SK-N-SH treated with all-trans-retinoic acid at 6 μM for 48 hours (cell line): ENCODE data around the gene ITLN1.
A peak's percentile ranks its signal among the peaks of the same experiment; 100 is the strongest.

ENCODE experiments used
- ATAC-seq: fragments of 200-7000 bp; cut with Tn5 transposase; 3 replicates; pipeline ENCODE4 v1.9.1; 2020; ENCODE audit warnings: mild to moderate bottlenecking, moderate library complexity
- ARNTL ChIP-seq: fragments of 450-650 bp; formaldehyde crosslinking; IDR thresholded peaks from 2 replicates; pipeline ENCODE4 v1.5.0; 2020; ENCODE audit warnings: low read depth, mild to moderate bottlenecking, moderate library complexity, borderline replicate concordance
- BACH2 ChIP-seq: fragments of 250-450 bp; sonication (Bioruptor Pico); IDR thresholded peaks from 2 replicates; pipeline ENCODE4 v1.9.0; 2021; ENCODE audit warnings: mild to moderate bottlenecking, borderline replicate concordance
- CSDC2 ChIP-seq: fragments of 250-450 bp; sonication (Bioruptor Pico); IDR thresholded peaks from 2 replicates; pipeline ENCODE4 v1.5.0; 2020; ENCODE audit warnings: mild to moderate bottlenecking, moderate library complexity
- ESRRG ChIP-seq: fragments of 250-450 bp; sonication (Bioruptor Pico); IDR thresholded peaks from 2 replicates; pipeline ENCODE4 v1.6.1; 2021; ENCODE audit warnings: mild to moderate bottlenecking
- OSR1 ChIP-seq: fragments of 250-450 bp; sonication (Bioruptor Pico); IDR thresholded peaks from 2 replicates; pipeline ENCODE4 v1.8.0; 2022; ENCODE audit warnings: moderate library complexity, mild to moderate bottlenecking, inconsistent platforms
- PATZ1 ChIP-seq: fragments of 250-450 bp; sonication (Bioruptor Pico); IDR thresholded peaks from 2 replicates; pipeline ENCODE4 v1.8.0; 2020; ENCODE audit warnings: mild to moderate bottlenecking, moderate library complexity, borderline replicate concordance
- PPARA ChIP-seq: fragments of 250-450 bp; sonication (Bioruptor Pico); IDR thresholded peaks from 2 replicates; pipeline ENCODE4 v1.5.0; 2020; ENCODE audit warnings: mild to moderate bottlenecking, borderline replicate concordance
- SNAI2 ChIP-seq: fragments of 250-450 bp; sonication (Bioruptor Pico); IDR thresholded peaks from 2 replicates; pipeline ENCODE4 v1.5.0; 2020; ENCODE audit warnings: mild to moderate bottlenecking, moderate library complexity
- TCF4 ChIP-seq: fragments of 250-450 bp; sonication (Bioruptor Pico); IDR thresholded peaks from 2 replicates; pipeline ENCODE4 v1.8.0; 2021; ENCODE audit warnings: mild to moderate bottlenecking, moderate library complexity, borderline replicate concordance
- TSHZ2 ChIP-seq: fragments of 250-450 bp; sonication (Bioruptor Pico); IDR thresholded peaks from 2 replicates; pipeline ENCODE4 v1.5.0; 2020; ENCODE audit warnings: mild to moderate bottlenecking, moderate library complexity
- ZC3H10 ChIP-seq: fragments of 250-450 bp; sonication (Bioruptor Pico); IDR thresholded peaks from 2 replicates; pipeline ENCODE4 v1.5.1; 2021; ENCODE audit warnings: mild to moderate bottlenecking, moderate library complexity
- ZFP3 ChIP-seq: fragments of 250-450 bp; sonication (Bioruptor Pico); IDR thresholded peaks from 2 replicates; pipeline ENCODE4 v1.5.0; 2020; ENCODE audit warnings: mild to moderate bottlenecking, moderate library complexity
- ZFP30 ChIP-seq: fragments of 450-650 bp; formaldehyde crosslinking; IDR thresholded peaks from 2 replicates; pipeline ENCODE4 v1.5.0; 2022; ENCODE audit warnings: mild to moderate bottlenecking, moderate library complexity
- ZNF565 ChIP-seq: fragments of 450-650 bp; formaldehyde crosslinking; conservative IDR thresholded peaks from 2 replicates; pipeline ENCODE4 v1.5.0; 2020; ENCODE audit warnings: low read depth, mild to moderate bottlenecking, moderate library complexity
- ZNF70 ChIP-seq: fragments of 450-650 bp; formaldehyde crosslinking; IDR thresholded peaks from 2 replicates; pipeline ENCODE4 v1.5.0; 2020; ENCODE audit warnings: mild to moderate bottlenecking, moderate library complexity
- ZNF8 ChIP-seq: fragments of 450-650 bp; formaldehyde crosslinking; IDR thresholded peaks from 2 replicates; pipeline ENCODE4 v1.5.0; 2020; ENCODE audit warnings: mild to moderate bottlenecking, moderate library complexity
- TF ChIP-seq, protein P1 (sequence below): fragments of 250-450 bp; sonication (Bioruptor Pico); IDR thresholded peaks from 2 replicates; pipeline ENCODE4 v1.8.0; 2021; ENCODE audit warnings: low read depth, mild to moderate bottlenecking, moderate library complexity, borderline replicate concordance
- TF ChIP-seq, protein P2 (sequence below): fragments of 250-450 bp; sonication (Bioruptor Pico); IDR thresholded peaks from 2 replicates; pipeline ENCODE4 v1.5.1; 2020; ENCODE audit warnings: low read depth, mild to moderate bottlenecking, moderate library complexity
- TF ChIP-seq, protein P3 (sequence below): fragments of 250-450 bp; sonication (Bioruptor Pico); IDR thresholded peaks from 2 replicates; pipeline ENCODE4 v1.5.1; 2021; ENCODE audit warnings: mild to moderate bottlenecking, moderate library complexity

Gene ITLN1

GRCh38 chr1:160838888-160839287 lies 46.1 kb downstream of the ITLN1 start:
- no peak for TF ChIP-seq CSDC2 (CRISPR knock-in tag)
- no peak for ATAC-seq

DNA sequence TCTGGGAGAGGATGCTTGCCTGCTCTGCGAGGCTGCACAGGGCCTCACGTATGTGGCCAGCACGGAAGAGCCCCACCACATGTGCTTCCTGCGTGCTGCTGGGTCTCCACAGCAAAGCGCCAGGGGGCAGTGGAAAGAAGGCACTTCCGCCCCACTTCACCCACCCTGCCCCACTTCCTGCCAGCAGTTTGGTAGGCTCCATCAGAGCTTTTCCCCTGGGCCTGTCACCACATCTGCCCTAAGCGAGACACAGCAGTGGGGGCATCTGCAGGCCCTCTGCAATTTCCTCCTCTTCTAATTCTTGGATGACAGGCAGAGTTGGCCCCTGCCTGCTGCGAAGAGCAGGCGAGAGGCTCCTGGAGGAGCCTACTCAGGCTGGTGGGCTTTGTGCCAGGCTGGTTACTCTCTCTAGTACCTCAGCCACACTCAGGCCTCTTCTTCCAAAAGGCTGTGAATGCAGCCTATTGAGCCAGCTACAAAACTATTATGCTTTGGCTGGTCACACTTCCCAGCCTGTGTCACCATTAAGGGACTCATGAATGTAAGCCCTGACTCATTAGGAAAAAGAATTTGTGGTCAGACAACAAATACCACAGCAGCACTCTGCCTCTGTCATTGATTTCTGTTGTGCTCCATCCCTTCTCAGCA lies 47.3 kb downstream of the ITLN1 start:
- ATAC-seq: peak; percentile 47
- TF ChIP-seq ZNF565 (no peak), SNAI2 (CRISPR knock-in tag) (no peak), ZC3H10 (CRISPR knock-in tag) (no peak), OSR1 (CRISPR knock-in tag) (no peak), ZFP30 (CRISPR knock-in tag) (no peak), ZNF70 (CRISPR knock-in tag) (no peak), TCF4 (CRISPR knock-in tag) (no peak), BACH2 (no peak), PPARA (CRISPR knock-in tag) (no peak), ZNF8 (CRISPR knock-in tag) (no peak), ZFP3 (CRISPR knock-in tag) (no peak), TSHZ2 (CRISPR knock-in tag) (no peak), ESRRG (CRISPR knock-in tag) (no peak)
- TF ChIP-seq, protein P1, sequence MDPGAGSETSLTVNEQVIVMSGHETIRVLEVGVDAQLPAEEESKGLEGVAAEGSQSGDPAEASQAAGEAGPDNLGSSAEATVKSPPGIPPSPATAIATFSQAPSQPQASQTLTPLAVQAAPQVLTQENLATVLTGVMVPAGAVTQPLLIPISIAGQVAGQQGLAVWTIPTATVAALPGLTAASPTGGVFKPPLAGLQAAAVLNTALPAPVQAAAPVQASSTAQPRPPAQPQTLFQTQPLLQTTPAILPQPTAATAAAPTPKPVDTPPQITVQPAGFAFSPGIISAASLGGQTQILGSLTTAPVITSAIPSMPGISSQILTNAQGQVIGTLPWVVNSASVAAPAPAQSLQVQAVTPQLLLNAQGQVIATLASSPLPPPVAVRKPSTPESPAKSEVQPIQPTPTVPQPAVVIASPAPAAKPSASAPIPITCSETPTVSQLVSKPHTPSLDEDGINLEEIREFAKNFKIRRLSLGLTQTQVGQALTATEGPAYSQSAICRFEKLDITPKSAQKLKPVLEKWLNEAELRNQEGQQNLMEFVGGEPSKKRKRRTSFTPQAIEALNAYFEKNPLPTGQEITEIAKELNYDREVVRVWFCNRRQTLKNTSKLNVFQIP (CRISPR knock-in tag): no peak
- TF ChIP-seq, protein P2, sequence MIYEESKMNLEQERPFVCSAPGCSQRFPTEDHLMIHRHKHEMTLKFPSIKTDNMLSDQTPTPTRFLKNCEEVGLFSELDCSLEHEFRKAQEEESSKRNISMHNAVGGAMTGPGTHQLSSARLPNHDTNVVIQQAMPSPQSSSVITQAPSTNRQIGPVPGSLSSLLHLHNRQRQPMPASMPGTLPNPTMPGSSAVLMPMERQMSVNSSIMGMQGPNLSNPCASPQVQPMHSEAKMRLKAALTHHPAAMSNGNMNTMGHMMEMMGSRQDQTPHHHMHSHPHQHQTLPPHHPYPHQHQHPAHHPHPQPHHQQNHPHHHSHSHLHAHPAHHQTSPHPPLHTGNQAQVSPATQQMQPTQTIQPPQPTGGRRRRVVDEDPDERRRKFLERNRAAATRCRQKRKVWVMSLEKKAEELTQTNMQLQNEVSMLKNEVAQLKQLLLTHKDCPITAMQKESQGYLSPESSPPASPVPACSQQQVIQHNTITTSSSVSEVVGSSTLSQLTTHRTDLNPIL (CRISPR knock-in tag): no peak
- TF ChIP-seq, protein P3, sequence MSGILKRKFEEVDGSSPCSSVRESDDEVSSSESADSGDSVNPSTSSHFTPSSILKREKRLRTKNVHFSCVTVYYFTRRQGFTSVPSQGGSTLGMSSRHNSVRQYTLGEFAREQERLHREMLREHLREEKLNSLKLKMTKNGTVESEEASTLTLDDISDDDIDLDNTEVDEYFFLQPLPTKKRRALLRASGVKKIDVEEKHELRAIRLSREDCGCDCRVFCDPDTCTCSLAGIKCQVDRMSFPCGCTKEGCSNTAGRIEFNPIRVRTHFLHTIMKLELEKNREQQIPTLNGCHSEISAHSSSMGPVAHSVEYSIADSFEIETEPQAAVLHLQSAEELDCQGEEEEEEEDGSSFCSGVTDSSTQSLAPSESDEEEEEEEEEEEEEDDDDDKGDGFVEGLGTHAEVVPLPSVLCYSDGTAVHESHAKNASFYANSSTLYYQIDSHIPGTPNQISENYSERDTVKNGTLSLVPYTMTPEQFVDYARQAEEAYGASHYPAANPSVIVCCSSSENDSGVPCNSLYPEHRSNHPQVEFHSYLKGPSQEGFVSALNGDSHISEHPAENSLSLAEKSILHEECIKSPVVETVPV: no peak

GRCh38 chr1:160836981-160837557 lies 47.9 kb downstream of the ITLN1 start:
- TF ChIP-seq PATZ1 (CRISPR knock-in tag) (no peak), ARNTL (no peak), ZNF8 (CRISPR knock-in tag) (no peak)
- TF ChIP-seq, protein P2 (CRISPR knock-in tag): no peak
- TF ChIP-seq, all 23 proteins: peak for 0
- no peak for ATAC-seq
